Measurements from ENCODE around the gene IP6K1. TPM values are rescaled to one million over a fixed set of nuclear protein-coding genes. Genes with fewer than 3 reads are reported as not detected.

Gene IP6K1
- polyA plus RNA-seq, 1 donor (not counting 4 experiments of a cell fraction or from before 2014, with no cell fraction given), result 24.5 TPM

- no peak for FAIRE-seq
Measured at GRCh38 chr3:49806850-49807249, 20.5 kb upstream of the IP6K1 start.

DNA sequence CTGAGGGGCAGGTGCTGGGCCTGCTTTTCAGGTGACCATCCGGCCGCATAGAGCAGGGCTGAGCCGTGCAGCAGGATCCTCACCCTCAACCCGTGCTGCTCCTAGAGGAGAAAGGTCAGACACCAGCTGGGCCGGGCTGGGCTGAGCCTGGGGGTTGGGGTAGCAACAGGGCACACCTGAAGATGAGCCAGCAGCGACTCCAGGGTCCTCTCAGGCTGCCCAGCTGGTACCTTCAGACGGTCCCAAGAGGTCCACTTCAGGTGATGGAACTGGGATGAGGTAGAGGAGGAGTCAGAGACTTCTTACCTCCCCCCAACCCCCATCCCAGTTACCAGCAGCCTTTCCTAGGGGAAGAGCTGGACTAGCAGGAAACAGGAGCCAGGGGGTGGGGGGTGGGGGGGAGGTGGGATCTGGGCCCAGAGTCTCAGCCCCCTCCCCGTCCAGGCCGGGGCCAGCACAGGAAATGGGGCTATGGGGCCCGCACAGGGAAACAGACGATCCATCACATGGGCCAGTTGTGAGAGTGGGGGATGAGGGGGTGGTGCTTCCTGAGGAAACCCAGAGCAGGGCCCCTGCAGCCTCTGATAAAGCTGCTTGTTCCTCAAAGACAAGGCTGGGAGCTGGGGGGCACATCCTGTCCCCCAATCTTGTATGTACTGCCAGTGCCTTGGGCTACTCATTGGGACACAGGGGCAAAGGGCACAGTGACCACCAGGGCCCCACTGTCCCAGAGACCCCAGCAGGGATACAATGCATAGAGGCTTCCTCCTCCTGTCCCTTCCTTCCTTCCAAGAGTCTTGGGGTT lies 19.8 kb upstream of the IP6K1 start:
- Histone ChIP-seq H3K4me1 (ENCODE audit: control insufficient read depth, extremely low read depth, insufficient read depth, low read length) (peaks cover 40% of the 10 kb centered on the region), H3K79me2 (ENCODE audit: control insufficient read depth, insufficient read depth, low read length) (peaks cover 12% of the 10 kb centered on the region), H3K9me1 (ENCODE audit: control insufficient read depth, extremely low read depth, insufficient read depth, low read length) (peaks cover 6% of the 10 kb centered on the region), H3K9me3 (ENCODE audit: control insufficient read depth, low read depth, low read length) (no peaks in the 10 kb centered on the region), H3K36me3 (ENCODE audit: control insufficient read depth in 2 of 2, extremely low read depth in 1 of 2, insufficient read depth in 2 of 2, low read length in 2 of 2) (peaks cover 0 to 14% of the 10 kb centered on the region in 2 experiments), H3K4me3 (ENCODE audit: control insufficient read depth in 2 of 3, extremely low read depth in 1 of 3, insufficient read depth in 2 of 3, low read depth in 1 of 3, low read length in 3 of 3) (no peak overlapping the region), H3K27ac (ENCODE audit: control insufficient read depth, insufficient read depth, low read length) (no peak overlapping the region), H3K9ac (ENCODE audit: control insufficient read depth, extremely low read depth, insufficient read depth, low read length) (no peak overlapping the region), H3K4me2 (ENCODE audit: control insufficient read depth, extremely low read depth, insufficient read depth, low read depth, low read length) (no peak overlapping the region), H4K20me1 (ENCODE audit: control insufficient read depth, extremely low read depth, insufficient read depth, low read length) (peaks cover 7% of the 10 kb centered on the region), H2AFZ (ENCODE audit: control insufficient read depth, low read length) (no peak overlapping the region), H3K27me3 (ENCODE audit: control insufficient read depth, extremely low read depth, insufficient read depth, low read length) (no peaks in the 10 kb centered on the region)
- dilution Hi-C loops (cut with MboI; ENCODE audit: extremely low pct_ligation_motif_present, low sequenced_read_pairs), result no loop called here
- FAIRE-seq, result no peak
- no peak for DNase-seq (ENCODE audit: low read depth, low spot score)
- no peak for TF ChIP-seq EZH2 (IDR thresholded peaks at IDR 0.05; ENCODE audit: low read length)
- TF ChIP-seq, protein P1, sequence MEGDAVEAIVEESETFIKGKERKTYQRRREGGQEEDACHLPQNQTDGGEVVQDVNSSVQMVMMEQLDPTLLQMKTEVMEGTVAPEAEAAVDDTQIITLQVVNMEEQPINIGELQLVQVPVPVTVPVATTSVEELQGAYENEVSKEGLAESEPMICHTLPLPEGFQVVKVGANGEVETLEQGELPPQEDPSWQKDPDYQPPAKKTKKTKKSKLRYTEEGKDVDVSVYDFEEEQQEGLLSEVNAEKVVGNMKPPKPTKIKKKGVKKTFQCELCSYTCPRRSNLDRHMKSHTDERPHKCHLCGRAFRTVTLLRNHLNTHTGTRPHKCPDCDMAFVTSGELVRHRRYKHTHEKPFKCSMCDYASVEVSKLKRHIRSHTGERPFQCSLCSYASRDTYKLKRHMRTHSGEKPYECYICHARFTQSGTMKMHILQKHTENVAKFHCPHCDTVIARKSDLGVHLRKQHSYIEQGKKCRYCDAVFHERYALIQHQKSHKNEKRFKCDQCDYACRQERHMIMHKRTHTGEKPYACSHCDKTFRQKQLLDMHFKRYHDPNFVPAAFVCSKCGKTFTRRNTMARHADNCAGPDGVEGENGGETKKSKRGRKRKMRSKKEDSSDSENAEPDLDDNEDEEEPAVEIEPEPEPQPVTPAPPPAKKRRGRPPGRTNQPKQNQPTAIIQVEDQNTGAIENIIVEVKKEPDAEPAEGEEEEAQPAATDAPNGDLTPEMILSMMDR (optimal IDR thresholded peaks at IDR 0.05 in 1 of 3, IDR thresholded peaks at IDR 0.05 in 1 of 3, conservative IDR thresholded peaks at IDR 0.05 in 1 of 3; ENCODE audit: extremely low read depth in 1 of 3, insufficient read depth in 2 of 3, low read length in 3 of 3), result no peak

More at GRCh38 chr3:49806850-49807249, 20.5 kb upstream of the IP6K1 start:
- Histone ChIP-seq H3K4me1 (ENCODE audit: control insufficient read depth, extremely low read depth, insufficient read depth, low read length) (peaks cover 40% of the 10 kb centered on the region), H3K27ac (ENCODE audit: control insufficient read depth, insufficient read depth, low read length) (no peak overlapping the region), H3K27me3 (ENCODE audit: control insufficient read depth, extremely low read depth, insufficient read depth, low read length) (no peaks in the 10 kb centered on the region), H3K36me3 (ENCODE audit: control insufficient read depth in 2 of 2, extremely low read depth in 1 of 2, insufficient read depth in 2 of 2, low read length in 2 of 2) (peaks cover 0 to 14% of the 10 kb centered on the region in 2 experiments), H3K4me2 (ENCODE audit: control insufficient read depth, extremely low read depth, insufficient read depth, low read depth, low read length) (no peak overlapping the region), H3K79me2 (ENCODE audit: control insufficient read depth, insufficient read depth, low read length) (peaks cover 12% of the 10 kb centered on the region), H3K9me3 (ENCODE audit: control insufficient read depth, low read depth, low read length) (no peaks in the 10 kb centered on the region), H3K9me1 (ENCODE audit: control insufficient read depth, extremely low read depth, insufficient read depth, low read length) (peaks cover 6% of the 10 kb centered on the region), H2AFZ (ENCODE audit: control insufficient read depth, low read length) (no peak overlapping the region), H4K20me1 (ENCODE audit: control insufficient read depth, extremely low read depth, insufficient read depth, low read length) (peaks cover 7% of the 10 kb centered on the region), H3K4me3 (ENCODE audit: control insufficient read depth in 2 of 3, extremely low read depth in 1 of 3, insufficient read depth in 2 of 3, low read depth in 1 of 3, low read length in 3 of 3) (no peak overlapping the region), H3K9ac (ENCODE audit: control insufficient read depth, extremely low read depth, insufficient read depth, low read length) (no peak overlapping the region)
- no peak for DNase-seq (ENCODE audit: low read depth, low spot score)
- TF ChIP-seq, protein P1 (optimal IDR thresholded peaks at IDR 0.05 in 1 of 3, IDR thresholded peaks at IDR 0.05 in 1 of 3, conservative IDR thresholded peaks at IDR 0.05 in 1 of 3; ENCODE audit: extremely low read depth in 1 of 3, insufficient read depth in 2 of 3, low read length in 3 of 3), result no peak
- no peak for TF ChIP-seq EZH2 (IDR thresholded peaks at IDR 0.05; ENCODE audit: low read length)
- dilution Hi-C loops (cut with MboI; ENCODE audit: extremely low pct_ligation_motif_present, low sequenced_read_pairs), result no loop called here
